ENCODE data around the gene RBM39.
"Not testable (repeated sequence)": the region's sequence is repeated elsewhere in the genome, so short reads cannot be mapped to it uniquely, and the experiment has no call there.

Gene RBM39

DNA sequence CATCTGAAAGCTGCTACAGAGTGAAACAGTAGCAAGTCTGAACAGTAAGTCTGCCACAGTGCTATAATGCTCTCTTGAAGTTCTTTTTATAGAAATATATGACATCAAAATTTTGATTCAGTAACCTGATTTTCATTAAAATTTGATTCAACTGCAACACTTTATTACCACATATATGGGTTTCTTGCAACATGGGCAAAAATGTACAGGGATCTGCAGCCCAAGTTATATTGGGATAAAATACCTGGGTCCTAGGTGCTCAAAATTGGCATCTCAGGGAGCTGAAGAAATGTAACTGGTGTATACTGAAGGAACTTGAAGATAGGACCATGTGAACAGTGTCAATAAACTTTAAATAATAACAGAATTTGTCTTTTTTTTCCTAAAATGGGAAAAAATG, 32.0 kb downstream of the RBM39 start:
- ChIA-PET POLR2A (interaction anchor here (0.8 kb wide), 1 partner anchor 11 kb away, joined by 3 read pairs; the partner anchor contains the start of genes NFS1 and ROMO1), CTCF (no interaction called here)
- DNase-seq (ENCODE audit: extremely low spot score): no peak
- no peak for TF ChIP-seq ZNF384 (IDR thresholded peaks at IDR 0.05)
- TF ChIP-seq FOXA1 (IDR thresholded peaks at IDR 0.05): no peak
- no peak for TF ChIP-seq ELF4 (IDR thresholded peaks at IDR 0.05)
- no peak for TF ChIP-seq FOXM1 (IDR thresholded peaks at IDR 0.05; ENCODE audit: borderline replicate concordance)
- no peak for TF ChIP-seq SUZ12 (IDR thresholded peaks at IDR 0.05)
- TF ChIP-seq SP1 (IDR thresholded peaks at IDR 0.05): no peak
- TF ChIP-seq, protein P1, sequence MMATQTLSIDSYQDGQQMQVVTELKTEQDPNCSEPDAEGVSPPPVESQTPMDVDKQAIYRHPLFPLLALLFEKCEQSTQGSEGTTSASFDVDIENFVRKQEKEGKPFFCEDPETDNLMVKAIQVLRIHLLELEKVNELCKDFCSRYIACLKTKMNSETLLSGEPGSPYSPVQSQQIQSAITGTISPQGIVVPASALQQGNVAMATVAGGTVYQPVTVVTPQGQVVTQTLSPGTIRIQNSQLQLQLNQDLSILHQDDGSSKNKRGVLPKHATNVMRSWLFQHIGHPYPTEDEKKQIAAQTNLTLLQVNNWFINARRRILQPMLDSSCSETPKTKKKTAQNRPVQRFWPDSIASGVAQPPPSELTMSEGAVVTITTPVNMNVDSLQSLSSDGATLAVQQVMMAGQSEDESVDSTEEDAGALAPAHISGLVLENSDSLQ (IDR thresholded peaks at IDR 0.05): no peak
- TF ChIP-seq FOXK2 (IDR thresholded peaks at IDR 0.05): no peak
- TF ChIP-seq CTBP1 (IDR thresholded peaks at IDR 0.05; ENCODE audit: borderline replicate concordance): no peak
- no peak for TF ChIP-seq NFRKB (IDR thresholded peaks at IDR 0.05)
- TF ChIP-seq L3MBTL2 (conservative IDR thresholded peaks at IDR 0.05): no peak

DNA sequence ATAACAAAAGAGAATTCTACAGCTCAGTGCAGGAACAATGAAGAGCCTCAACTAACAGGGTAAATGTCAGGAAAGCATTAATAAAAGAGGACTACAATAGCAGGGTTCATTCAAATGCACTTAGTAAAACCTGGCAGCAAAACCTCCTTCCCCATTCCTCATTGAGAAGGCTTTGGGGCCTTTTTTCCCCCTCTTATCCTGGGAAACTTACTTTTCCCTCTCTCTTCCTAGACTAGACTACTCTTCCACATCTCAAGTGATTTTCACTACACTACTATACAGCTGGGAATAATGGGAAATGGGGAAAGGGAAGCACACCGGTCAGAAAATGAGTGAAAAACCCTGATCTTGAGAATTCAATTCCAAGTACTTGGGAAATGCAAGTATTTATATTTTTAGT, 32.8 kb downstream of the RBM39 start:
- ChIA-PET CTCF (no interaction called here), POLR2A (interaction anchor here (0.8 to 1.1 kb wide), 2 partner anchors 10 kb away, joined by 3 read pairs; partner anchors contain the start of genes NFS1 and ROMO1)
- no peak for TF ChIP-seq FOXM1 (IDR thresholded peaks at IDR 0.05; ENCODE audit: borderline replicate concordance)
- no peak for TF ChIP-seq ELF4 (IDR thresholded peaks at IDR 0.05)
- no peak for TF ChIP-seq ZNF384 (IDR thresholded peaks at IDR 0.05)
- no peak for TF ChIP-seq NFRKB (IDR thresholded peaks at IDR 0.05)
- no peak for TF ChIP-seq LEF1 (IDR thresholded peaks at IDR 0.05; ENCODE audit: borderline replicate concordance)
- no peak for TF ChIP-seq SP1 (IDR thresholded peaks at IDR 0.05)
- no peak for TF ChIP-seq CTBP1 (IDR thresholded peaks at IDR 0.05; ENCODE audit: borderline replicate concordance)
- no peak for TF ChIP-seq FOXK2 (IDR thresholded peaks at IDR 0.05)
- TF ChIP-seq SUZ12 (IDR thresholded peaks at IDR 0.05): no peak
- no peak for TF ChIP-seq TARDBP (IDR thresholded peaks at IDR 0.05)
- TF ChIP-seq ARNT (IDR thresholded peaks at IDR 0.05): no peak
- TF ChIP-seq FOXA1 (IDR thresholded peaks at IDR 0.05): no peak
- no peak for TF ChIP-seq BHLHE40 (IDR thresholded peaks at IDR 0.05; ENCODE audit: borderline replicate concordance)
- TF ChIP-seq L3MBTL2 (conservative IDR thresholded peaks at IDR 0.05): no peak
- no peak for TF ChIP-seq HDGF (IDR thresholded peaks at IDR 0.05; ENCODE audit: borderline replicate concordance)
- TF ChIP-seq, protein P1 (IDR thresholded peaks at IDR 0.05): no peak
- no peak for DNase-seq (ENCODE audit: extremely low spot score)

DNA sequence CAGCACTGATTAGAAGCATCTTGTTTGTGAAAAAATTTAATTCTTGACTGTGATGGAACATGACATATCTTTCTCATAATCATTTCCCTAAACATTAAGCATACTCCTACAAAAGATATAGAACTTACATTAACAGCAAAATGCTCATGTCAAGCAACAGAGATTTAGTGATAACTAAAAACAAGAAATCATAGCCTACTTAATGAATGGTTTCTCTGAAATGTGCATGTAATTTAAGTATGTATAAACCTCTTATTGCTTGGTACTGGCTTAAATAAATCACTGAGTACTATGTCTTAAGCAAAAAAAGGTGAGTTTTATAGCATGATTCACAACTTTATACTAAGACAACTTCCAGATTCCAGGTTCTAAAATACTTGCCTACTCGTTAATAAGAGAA, 33.6 kb downstream of the RBM39 start:
- TF ChIP-seq NFRKB (IDR thresholded peaks at IDR 0.05): no peak
- TF ChIP-seq ARNT (IDR thresholded peaks at IDR 0.05): no peak
- TF ChIP-seq LEF1 (IDR thresholded peaks at IDR 0.05; ENCODE audit: borderline replicate concordance): no peak
- TF ChIP-seq, protein P1 (IDR thresholded peaks at IDR 0.05): no peak
- no peak for TF ChIP-seq L3MBTL2 (conservative IDR thresholded peaks at IDR 0.05)
- no peak for TF ChIP-seq FOXK2 (IDR thresholded peaks at IDR 0.05)
- TF ChIP-seq FOXM1 (IDR thresholded peaks at IDR 0.05; ENCODE audit: borderline replicate concordance): no peak
- TF ChIP-seq SUZ12 (IDR thresholded peaks at IDR 0.05): no peak
- no peak for TF ChIP-seq CTBP1 (IDR thresholded peaks at IDR 0.05; ENCODE audit: borderline replicate concordance)
- TF ChIP-seq TARDBP (IDR thresholded peaks at IDR 0.05): no peak
- no peak for DNase-seq (ENCODE audit: extremely low spot score)
- CTCF ChIA-PET: no interaction called here
- POLR2A ChIA-PET: interaction anchor here (0.5 to 1.1 kb wide), 2 partner anchors 9 to 178 kb away, joined by 3 read pairs; partner anchors contain the start of genes NFS1 and ROMO1

DNA sequence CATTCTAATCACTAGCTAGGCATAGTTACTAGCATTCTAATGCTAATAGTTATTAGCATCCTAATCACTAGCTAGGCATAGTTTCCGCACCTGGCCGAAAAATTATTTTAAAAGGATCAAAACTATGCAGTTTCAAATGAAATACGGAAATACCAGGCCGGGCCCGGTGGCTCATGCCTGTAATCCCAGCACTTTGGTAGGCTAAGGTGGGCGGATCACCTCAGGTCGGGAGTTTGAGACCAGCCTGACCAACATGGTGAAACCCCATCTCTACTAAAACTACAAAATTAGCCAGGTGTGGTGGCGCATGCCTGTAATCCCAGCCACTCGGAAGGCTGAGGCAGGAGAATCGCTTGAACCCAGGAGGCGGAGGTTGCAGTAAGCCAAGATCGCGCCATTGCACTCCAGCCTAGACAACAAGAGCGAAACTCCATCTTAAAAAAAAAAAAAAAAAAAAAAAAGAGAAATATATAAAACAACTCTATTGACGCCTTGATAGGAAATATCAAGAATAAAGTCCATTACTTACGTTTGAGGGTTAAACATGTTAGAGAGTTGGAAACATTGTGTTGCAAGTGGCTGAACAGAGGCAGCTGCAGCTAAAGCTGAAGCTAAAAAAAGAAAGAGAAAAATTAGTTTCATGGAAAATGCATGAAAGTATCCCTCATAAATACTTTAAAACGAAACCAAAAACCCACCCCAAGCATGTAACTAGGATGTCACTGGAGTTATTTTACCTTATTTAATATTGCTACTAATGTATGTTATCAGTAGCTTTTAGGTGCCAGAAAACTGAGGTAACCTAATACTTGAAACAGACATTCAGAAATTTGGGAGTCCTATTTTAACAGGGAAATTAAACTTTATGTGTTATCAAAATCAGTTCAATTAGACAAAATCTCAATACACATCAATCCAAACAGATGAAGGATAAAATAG, 35.2 kb downstream of the RBM39 start:
- CTCF ChIA-PET: not testable (repeated sequence)
- POLR2A ChIA-PET: interaction anchor here (1.2 kb wide), 1 partner anchor 13 kb away, joined by 3 read pairs; no protein-coding TSS in a partner anchor

GRCh38 chr20:35705894-35706293, 36.2 kb downstream of the RBM39 start:
- POLR2A ChIA-PET; CTCF ChIA-PET; DNase-seq (ENCODE audit: extremely low spot score): not testable (repeated sequence)

More for the DNA sequence above, 35.2 kb downstream of the RBM39 start:
- DNase-seq (ENCODE audit: extremely low spot score): not testable (repeated sequence)

DNA sequence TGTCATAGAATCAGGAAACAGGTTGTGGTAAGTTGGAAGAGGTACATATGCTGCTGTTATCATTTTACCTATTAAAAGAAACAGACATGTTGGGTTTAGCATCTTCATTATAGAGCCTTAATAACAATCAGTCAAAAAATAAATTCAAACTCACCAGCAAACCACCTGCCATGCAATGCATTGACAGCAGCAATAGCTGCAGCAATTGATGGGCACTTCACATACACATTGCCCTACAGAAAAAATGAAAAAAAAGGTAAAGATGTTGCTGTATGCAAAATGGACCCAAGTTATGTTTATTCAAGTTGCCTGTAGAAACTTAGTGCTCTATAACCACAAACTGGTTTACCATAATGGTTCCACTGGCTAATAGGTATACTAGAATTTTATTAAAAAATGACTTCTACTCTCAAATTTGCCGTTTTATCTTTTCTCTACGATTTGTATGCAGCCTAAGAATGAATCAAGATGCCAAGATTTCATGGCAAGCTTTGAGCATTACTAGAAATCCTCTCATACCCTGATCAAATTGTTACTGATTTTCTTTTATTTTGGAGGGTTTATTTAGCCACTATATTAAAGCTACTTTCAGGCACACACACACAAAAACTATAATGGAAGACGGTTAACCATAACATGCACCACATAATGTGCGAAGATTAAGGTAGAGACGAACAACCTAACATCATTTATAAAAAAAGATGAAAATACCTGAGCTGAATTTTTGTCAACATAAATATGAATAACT, 37.4 kb downstream of the RBM39 start:
- ChIA-PET CTCF (no interaction called here), POLR2A (no interaction called here)
- no peak for TF ChIP-seq ELF4 (IDR thresholded peaks at IDR 0.05)
- TF ChIP-seq BHLHE40 (IDR thresholded peaks at IDR 0.05; ENCODE audit: borderline replicate concordance): no peak
- TF ChIP-seq FOXM1 (IDR thresholded peaks at IDR 0.05; ENCODE audit: borderline replicate concordance): no peak
- TF ChIP-seq ARNT (IDR thresholded peaks at IDR 0.05): no peak
- TF ChIP-seq ZNF384 (IDR thresholded peaks at IDR 0.05): no peak
- TF ChIP-seq, protein P1 (IDR thresholded peaks at IDR 0.05): no peak
- no peak for TF ChIP-seq FOXK2 (IDR thresholded peaks at IDR 0.05)
- no peak for TF ChIP-seq CTBP1 (IDR thresholded peaks at IDR 0.05; ENCODE audit: borderline replicate concordance)
- TF ChIP-seq FOXA1 (IDR thresholded peaks at IDR 0.05): no peak
- no peak for TF ChIP-seq SUZ12 (IDR thresholded peaks at IDR 0.05)
- no peak for TF ChIP-seq SP1 (IDR thresholded peaks at IDR 0.05)
- no peak for TF ChIP-seq TARDBP (IDR thresholded peaks at IDR 0.05)
- TF ChIP-seq NFRKB (IDR thresholded peaks at IDR 0.05): no peak
- DNase-seq (ENCODE audit: extremely low spot score): no peak
